ENCODE data around the gene KIAA0930.

DNA sequence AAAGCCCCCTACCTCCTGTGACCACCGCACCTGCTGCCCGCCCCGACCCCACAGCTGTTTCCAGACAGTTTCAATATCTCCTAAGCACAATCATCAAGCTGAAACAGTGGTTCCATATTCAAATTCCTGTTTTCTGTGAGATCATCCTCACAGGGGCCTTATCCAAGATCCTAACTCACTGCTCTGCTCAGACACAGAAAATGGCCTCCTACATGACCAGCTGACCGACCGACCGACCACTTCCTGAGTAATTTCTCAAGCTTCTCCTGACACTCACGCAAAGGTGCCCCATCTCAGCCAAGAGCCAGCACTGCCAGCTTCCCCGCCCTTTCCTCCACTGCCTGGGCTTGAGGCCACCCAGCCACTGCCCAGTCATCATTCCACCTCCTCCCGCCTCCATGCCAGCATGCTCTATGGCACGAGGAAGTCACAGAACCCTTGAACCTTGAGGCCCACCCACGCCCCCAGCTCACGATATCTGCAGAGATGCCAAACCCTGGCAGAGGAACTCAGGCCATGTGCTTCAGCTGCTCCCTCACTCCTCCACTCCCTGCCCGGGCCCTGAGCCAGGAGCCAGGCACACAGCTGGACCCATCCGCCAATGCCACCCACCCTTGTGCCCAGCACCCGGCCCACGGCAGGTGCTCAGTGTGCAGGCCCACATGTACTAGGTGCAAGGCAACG, 14.0 kb downstream of the KIAA0930 start:
- TF ChIP-seq, protein P1, sequence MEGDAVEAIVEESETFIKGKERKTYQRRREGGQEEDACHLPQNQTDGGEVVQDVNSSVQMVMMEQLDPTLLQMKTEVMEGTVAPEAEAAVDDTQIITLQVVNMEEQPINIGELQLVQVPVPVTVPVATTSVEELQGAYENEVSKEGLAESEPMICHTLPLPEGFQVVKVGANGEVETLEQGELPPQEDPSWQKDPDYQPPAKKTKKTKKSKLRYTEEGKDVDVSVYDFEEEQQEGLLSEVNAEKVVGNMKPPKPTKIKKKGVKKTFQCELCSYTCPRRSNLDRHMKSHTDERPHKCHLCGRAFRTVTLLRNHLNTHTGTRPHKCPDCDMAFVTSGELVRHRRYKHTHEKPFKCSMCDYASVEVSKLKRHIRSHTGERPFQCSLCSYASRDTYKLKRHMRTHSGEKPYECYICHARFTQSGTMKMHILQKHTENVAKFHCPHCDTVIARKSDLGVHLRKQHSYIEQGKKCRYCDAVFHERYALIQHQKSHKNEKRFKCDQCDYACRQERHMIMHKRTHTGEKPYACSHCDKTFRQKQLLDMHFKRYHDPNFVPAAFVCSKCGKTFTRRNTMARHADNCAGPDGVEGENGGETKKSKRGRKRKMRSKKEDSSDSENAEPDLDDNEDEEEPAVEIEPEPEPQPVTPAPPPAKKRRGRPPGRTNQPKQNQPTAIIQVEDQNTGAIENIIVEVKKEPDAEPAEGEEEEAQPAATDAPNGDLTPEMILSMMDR (IDR thresholded peaks at IDR 0.05; ENCODE audit: low read length), result no peak
- no peak for TF ChIP-seq EZH2 (IDR thresholded peaks at IDR 0.05; ENCODE audit: borderline replicate concordance, low read length)
